Measurements from ENCODE around the gene PALLD. TPM values are rescaled to one million over a fixed set of nuclear protein-coding genes. Genes with fewer than 3 reads are reported as not detected.

Gene PALLD
- total and polyA plus RNA-seq, 2 of the 13 experiments (the other 11 are each of a cell fraction or from before 2014, with no cell fraction given) = 0.50 to 1.5 TPM

- ChIA-PET CTCF (ENCODE audit: low intra/inter-chr PET ratio, low total read pairs) (interaction anchor here (0.9 kb wide), 1 partner anchor 1051 kb away, joined by 3 read pairs; no protein-coding TSS in a partner anchor), POLR2A (no interaction called here)
- WGBS (ENCODE audit: low lambda C conversion rate) = 31% methylated on average over 5 of the region's 5 CpGs
- no peaks in the 10 kb centered on the region for H4K20me1 ChIP-seq (ENCODE audit: insufficient read depth, low read length)
- no peak overlapping the region for H3K27ac ChIP-seq (ENCODE audit: extremely low read length, insufficient read depth, low read length)
- no peaks in the 10 kb centered on the region for H3K9me3 ChIP-seq (ENCODE audit: low read length)
- intact Hi-C loops (cut with micrococcal nuclease; ENCODE audit: unreplicated experiment) (loop anchor here (2.0 kb wide), 1 partner anchor 977 kb away; no protein-coding TSS in a partner anchor), in situ Hi-C loops (cut with HindIII; ENCODE audit: extremely low pct_ligation_motif_present, low pct_unique_long_range_greater_than_20kb) (no loop called here)
- no peak for FAIRE-seq
- no peaks in the 10 kb centered on the region for H3K27me3 ChIP-seq (ENCODE audit: control insufficient read depth in 1 of 2, insufficient read depth in 2 of 2, low read length in 2 of 2)
- H3K4me3 ChIP-seq (replicated peaks in 1 of 3; ENCODE audit: insufficient read depth in 1 of 3, low read depth in 2 of 3, low read length in 3 of 3) = no peak overlapping the region
- H3K36me3 ChIP-seq (replicated peaks in 1 of 2; ENCODE audit: control insufficient read depth in 1 of 2, insufficient read depth in 2 of 2, low read length in 2 of 2) = no peaks in the 10 kb centered on the region
- no peaks in the 10 kb centered on the region for H3K79me2 ChIP-seq (ENCODE audit: insufficient read depth, low read length)
- H2AFZ ChIP-seq (ENCODE audit: low read length) = no peak overlapping the region
- no peaks in the 10 kb centered on the region for H3K4me1 ChIP-seq (ENCODE audit: insufficient read depth, low read length)
- BruUV-seq (replicated peaks) = no TSS peak
- H3K9ac ChIP-seq (ENCODE audit: insufficient read depth, low read depth, low read length) = no peak overlapping the region
- no peak overlapping the region for H3K4me2 ChIP-seq (ENCODE audit: low read depth, low read length)
- no peak for ATAC-seq
- no peak for DNase-seq (ENCODE audit: low spot score)
- no peak for TF ChIP-seq ZNF292 (CRISPR knock-in tag; IDR thresholded peaks at IDR 0.05; ENCODE audit: borderline replicate concordance, low read depth)
- no peak for TF ChIP-seq ZBTB38 (CRISPR knock-in tag; IDR thresholded peaks at IDR 0.05)
- no peak for TF ChIP-seq ZNF24 (IDR thresholded peaks at IDR 0.05)
- TF ChIP-seq BRD4 (CRISPR knock-in tag; IDR thresholded peaks at IDR 0.05) = no peak
- no peak for TF ChIP-seq KDM1A (CRISPR knock-in tag; IDR thresholded peaks at IDR 0.05)
- no peak for TF ChIP-seq ZIK1 (CRISPR knock-in tag; IDR thresholded peaks at IDR 0.05; ENCODE audit: borderline replicate concordance, low read depth)
- TF ChIP-seq ZFP41 (CRISPR knock-in tag; IDR thresholded peaks at IDR 0.05; ENCODE audit: borderline replicate concordance) = no peak
- no peak for TF ChIP-seq ZC3H4 (CRISPR knock-in tag; IDR thresholded peaks at IDR 0.05; ENCODE audit: borderline replicate concordance)
- TF ChIP-seq ZGPAT (CRISPR knock-in tag; IDR thresholded peaks at IDR 0.05) = no peak
- no peak for TF ChIP-seq HIC2 (CRISPR knock-in tag; IDR thresholded peaks at IDR 0.05; ENCODE audit: low read depth)
- TF ChIP-seq, protein P1, sequence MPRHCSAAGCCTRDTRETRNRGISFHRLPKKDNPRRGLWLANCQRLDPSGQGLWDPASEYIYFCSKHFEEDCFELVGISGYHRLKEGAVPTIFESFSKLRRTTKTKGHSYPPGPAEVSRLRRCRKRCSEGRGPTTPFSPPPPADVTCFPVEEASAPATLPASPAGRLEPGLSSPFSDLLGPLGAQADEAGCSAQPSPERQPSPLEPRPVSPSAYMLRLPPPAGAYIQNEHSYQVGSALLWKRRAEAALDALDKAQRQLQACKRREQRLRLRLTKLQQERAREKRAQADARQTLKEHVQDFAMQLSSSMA (CRISPR knock-in tag; IDR thresholded peaks at IDR 0.05) = no peak
- TF ChIP-seq ZNF383 (CRISPR knock-in tag; IDR thresholded peaks at IDR 0.05; ENCODE audit: borderline replicate concordance) = no peak
- no peak for TF ChIP-seq RBM22 (optimal IDR thresholded peaks at IDR 0.05; ENCODE audit: low read length)
- TF ChIP-seq SMAD1 (CRISPR knock-in tag; IDR thresholded peaks at IDR 0.05; ENCODE audit: borderline replicate concordance, low read depth) = no peak
- no peak for TF ChIP-seq IRX3 (CRISPR knock-in tag; IDR thresholded peaks at IDR 0.05; ENCODE audit: borderline replicate concordance, low read depth)
- no peak for TF ChIP-seq ZNF276 (CRISPR knock-in tag; IDR thresholded peaks at IDR 0.05; ENCODE audit: low read depth)
- TF ChIP-seq NFE2 (CRISPR knock-in tag; IDR thresholded peaks at IDR 0.05) = no peak
- TF ChIP-seq CENPX (CRISPR knock-in tag; IDR thresholded peaks at IDR 0.05) = no peak
- TF ChIP-seq ZNF136 (CRISPR knock-in tag; IDR thresholded peaks at IDR 0.05; ENCODE audit: low read depth) = no peak
These were observed 18.6 kb downstream of the PALLD start for GRCh38 chr4:168515222-168516011.
